NCI-H146 treated with DMSO at 0.1 percent for 48 hours (cell line): ENCODE results near the gene LPP.

Source experiments
- DNase-seq: peaks from one replicate; lab custom pipeline; 2025; ENCODE audit not compliant: unreplicated experiment; lab: John Stamatoyannopoulos, UW

Gene LPP

GRCh38 chr3:188296761-188297612, 143.0 kb downstream of the LPP start:
- DNase-seq = no peak

- DNase-seq = no peak
Observed at GRCh38 chr3:188298585-188298984, 144.6 kb downstream of the LPP start.

GRCh38 chr3:188299068-188299467, 145.1 kb downstream of the LPP start:
- DNase-seq = no peak

- DNase-seq = no peak
Observed at GRCh38 chr3:188299708-188300107, 145.8 kb downstream of the LPP start.

- DNase-seq = no peak
Observed at GRCh38 chr3:188301147-188301546, 147.2 kb downstream of the LPP start.

DNA sequence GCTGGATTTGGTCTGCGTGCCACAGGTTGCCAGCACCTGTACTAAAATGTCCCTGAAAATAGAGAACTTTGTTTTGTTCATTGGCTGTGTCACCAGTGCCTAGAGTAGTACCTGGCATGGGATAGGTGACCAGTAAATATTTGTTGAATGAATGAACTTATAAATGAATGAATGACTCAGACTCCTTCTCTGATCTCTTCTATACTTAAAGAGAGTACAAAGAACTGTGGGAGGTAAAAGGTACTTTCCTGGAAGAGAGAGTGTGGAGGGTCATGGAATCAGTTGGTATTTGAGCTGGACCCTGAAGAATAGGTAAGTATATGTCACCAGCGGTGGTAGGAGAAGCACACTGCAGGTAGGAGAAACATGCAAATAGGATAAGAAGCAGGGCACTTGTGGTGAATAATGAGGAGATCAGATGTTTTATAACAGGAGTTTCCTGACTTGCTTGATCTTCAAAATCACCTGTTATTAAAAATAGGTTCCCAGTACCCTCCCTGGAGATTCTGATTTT, 149.4 kb downstream of the LPP start:
- DNase-seq = no peak

GRCh38 chr3:188303823-188304222, 149.9 kb downstream of the LPP start:
- no peak for DNase-seq

DNA sequence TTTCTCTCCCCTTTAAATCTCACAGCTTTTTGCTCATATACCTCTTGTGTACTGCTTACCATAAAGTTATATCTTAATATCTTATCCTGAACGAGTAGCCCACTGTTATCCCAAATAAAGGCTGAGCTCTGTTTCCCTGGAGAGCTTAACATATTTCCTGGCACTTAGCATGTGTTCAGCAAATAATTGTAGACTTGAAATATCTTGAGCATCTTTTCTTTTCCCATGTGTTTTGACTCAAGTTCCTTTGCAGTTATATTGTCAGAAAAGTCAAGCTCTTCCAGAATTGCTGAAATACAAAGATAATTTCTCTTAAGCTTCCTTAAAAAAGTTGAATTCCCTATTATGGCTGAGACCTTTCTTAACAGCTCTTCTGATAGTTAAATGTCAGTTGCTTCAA, 150.5 kb downstream of the LPP start:
- DNase-seq = no peak

GRCh38 chr3:188305220-188305619, 151.3 kb downstream of the LPP start:
- DNase-seq = no peak

DNA sequence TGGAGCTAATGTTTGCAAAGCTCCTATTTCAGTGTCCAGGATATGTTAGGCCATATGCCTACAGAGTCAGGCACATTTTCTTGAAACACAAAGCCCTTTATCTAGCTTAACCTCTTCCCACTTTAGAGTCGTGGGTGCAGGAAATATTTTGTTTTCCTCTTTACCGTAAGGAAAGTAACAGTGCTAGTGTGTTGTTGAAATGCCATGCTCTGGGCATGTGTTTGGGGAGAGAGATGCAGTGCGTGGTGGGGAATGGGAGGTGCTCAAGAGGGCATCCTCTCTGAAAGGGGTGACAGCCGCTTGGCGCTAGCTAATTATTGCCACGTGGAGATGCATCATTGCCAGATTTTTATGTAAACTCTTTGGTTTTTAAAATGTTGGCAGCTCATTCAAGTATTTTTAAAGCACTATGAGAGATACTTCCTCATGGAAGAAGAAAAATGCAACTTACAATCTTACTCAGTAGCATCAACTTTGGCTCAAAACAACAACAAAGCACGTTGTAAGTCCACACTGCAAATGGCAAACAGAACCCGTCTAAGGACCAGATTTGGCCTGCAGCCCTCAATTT, 152.6 kb downstream of the LPP start:
- DNase-seq = no peak

DNA sequence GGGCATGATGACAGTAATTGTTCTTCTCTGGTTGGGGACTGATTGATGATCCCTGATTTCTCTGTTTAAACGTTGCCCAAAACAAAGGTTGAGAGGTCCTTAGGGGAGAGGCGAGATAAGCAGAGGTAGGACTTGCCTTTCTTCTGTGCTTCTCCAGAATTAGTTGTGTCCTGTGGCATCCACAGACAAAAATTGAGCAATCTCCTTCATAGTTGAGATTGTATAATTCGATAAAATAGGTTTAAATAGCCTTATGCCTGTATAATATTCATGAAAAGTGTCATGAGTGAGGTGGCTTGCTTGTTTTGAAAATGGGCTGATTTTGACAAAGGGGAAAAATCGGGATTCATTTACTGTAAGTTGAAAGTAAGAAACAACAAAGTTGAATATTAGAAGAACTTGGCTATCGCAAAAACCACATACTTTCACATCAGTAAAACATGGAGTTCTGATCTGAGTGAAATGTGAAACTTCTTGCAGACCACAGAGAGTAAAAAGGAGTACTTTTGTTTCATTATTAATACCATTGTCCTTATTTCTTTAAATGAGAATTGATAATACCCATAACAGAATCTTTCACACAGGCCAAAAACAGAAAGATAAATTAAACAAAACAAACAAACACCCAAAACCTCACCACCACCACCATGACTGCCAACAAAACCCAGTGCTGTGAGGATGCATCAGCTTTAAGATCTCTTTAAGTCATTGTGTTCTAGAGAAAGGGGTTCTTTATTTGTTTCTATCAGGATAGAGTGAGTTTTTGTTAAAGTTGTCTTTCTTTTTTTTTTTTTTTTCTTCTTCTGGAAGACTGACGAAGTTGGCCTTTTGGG, 155.7 kb downstream of the LPP start:
- DNase-seq = no peak

DNA sequence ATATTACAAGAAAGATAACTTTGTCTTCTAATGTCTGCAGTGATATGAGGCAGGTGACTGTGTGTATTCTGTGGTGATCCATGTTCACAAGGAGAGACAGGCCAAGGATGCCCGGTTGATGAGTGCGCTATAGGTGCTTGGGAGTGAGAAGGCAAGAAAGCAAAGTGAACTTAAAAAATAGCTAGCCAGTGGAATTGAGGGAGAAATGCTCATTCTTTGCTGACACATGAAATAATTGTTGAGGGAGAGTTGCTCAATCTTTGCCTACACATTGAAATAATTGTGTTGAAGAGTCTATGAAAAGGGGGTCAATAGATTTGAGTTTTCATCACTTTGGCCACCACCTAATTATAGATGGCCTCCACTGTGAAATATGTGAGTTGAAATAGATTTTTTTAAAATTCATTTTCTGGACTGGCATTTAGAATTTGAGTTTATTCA, 156.3 kb downstream of the LPP start:
- DNase-seq = no peak

DNA sequence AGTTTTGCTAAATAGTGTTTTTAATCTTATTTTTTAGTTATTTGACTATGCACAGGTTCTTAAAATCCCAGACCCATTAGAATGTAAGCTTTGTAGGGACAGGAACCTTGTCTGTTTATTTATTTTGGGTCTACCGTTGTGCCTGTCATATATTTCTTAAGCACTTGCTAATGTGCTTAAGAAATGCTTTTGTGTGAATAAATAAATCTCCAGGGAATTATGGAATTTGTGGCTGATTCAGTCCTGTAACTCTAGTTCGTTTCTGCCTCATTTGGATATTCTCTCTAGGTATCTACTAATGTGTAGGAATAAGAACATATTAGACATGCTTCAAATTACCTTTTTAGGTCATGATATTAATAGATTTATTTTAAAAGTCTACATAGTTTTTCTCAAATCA, 161.6 kb downstream of the LPP start:
- no peak for DNase-seq

DNA sequence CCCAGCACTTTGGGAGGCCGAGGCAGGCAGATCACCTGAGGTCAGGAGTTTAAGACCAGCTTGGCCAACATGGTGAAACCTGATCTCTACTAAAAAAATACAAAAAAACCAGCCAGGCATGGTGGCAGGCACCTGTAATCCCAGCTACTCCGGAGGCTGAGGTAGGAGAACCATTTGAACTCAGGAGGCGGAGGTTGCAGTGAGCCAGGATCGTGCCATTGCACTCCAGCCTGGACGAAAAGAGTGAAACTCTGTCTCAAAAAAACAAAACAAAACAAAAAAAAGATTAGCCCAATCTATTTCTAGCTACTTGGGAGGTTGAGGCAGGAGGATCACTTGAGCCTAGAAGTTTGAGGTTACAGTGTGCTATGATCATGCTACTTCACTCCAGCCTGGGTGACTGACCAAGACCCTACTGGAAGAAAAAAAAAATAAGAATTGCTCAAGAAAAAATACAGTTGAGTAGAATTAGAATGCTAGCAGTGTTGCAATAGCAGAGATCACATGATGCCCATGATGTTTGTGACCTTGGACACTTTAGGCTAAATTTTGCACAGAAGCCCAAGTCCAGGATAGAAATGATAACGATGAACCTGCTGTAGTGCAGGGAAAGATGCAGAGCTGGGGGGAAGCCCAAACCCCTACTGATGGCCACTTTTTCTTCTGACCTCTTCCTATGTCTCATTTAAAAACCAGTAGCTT, 162.2 kb downstream of the LPP start:
- DNase-seq = no peak

- DNase-seq = no peak
Observed at GRCh38 chr3:188316723-188317070, 162.7 kb downstream of the LPP start.

GRCh38 chr3:188319569-188319968, 165.6 kb downstream of the LPP start:
- no peak for DNase-seq

GRCh38 chr3:188320757-188321156, 166.8 kb downstream of the LPP start:
- no peak for DNase-seq

- no peak for DNase-seq
Observed at GRCh38 chr3:188321258-188321657, 167.3 kb downstream of the LPP start.

DNA sequence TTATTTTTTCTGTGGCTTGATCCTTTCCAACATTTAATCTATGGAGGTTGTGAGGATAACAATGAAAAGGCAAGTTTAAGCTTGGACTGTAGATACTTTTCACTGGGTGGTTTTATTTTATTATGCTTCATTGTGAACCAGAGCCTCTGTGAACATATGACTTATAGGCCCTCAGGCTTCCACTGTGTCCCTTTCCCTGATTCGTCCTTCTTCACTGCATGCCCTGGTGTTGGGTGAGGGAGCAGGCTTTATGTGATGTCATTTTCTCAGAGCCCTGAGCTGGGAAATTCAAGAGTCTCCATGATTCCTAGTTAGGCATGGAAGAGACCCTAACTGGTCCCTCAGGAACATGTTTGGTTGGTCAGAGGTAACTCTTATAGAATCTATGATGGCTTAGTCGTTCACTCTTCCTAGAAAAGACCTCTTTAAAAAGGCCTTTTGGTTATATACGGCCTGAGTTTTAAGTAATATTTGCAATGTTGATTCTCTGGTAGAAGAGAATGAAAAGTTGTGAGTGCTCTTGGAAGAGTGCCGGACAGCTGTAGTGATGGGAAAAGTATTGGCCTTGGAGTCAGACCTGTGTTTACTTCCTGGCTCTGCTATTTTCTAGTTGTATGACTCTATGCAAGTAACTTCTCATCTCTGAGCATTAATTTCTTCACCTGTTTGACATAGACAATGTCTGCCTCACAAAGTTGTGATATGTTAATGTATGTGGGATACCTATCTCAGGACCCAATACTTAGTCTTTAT, 168.4 kb downstream of the LPP start:
- DNase-seq = no peak

DNA sequence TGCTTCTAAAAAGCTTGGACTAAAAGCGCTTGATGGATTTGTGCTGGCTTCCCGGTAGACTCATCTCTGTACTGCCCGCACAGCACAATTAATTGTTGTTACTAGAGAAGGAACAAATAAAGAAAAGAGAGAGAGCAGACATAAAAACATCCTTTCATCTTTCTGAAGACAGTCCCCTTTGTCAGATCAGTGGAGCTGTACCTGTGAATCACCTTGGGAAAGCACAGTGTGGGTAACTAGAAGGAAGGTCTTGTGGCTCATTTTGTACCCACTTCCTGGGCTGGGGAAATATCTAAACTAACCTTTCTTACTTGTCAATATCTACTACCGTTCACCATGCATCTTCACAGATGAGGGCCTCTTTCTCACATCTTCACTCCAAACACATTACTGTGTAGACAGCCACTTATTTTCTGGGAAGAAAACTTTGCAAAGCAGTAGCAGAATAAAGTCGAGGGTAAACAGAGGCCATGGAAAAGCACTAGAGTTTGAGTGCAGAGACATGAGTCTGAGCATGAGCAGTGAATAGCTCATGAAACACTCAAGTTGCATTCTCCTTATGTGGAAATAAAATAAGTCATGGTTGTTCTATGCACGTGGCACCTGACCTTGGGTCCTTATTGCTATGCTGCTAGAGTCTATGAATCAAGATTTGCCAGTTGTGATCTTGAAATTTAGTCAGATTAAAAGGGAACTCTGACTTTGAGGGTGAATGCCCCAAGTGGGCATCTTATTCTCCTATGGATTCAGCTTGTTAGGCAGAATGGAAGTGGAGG, 169.3 kb downstream of the LPP start:
- DNase-seq = no peak
